Measurements from ENCODE around the gene APOBEC3B. TPM values are rescaled to one million over a fixed set of nuclear protein-coding genes. Genes with fewer than 3 reads are reported as not detected.

The APOBEC3B gene
- polyA plus RNA-seq (2013, experiment 1 of 2) = 21.8 TPM
- 22.9 TPM for polyA plus RNA-seq (2013, experiment 2 of 2)

GRCh38 chr22:38981992-38982927 is at the start of gene APOBEC3B:
TSS of gene APOBEC3B (plus strand) at chr22:38982347. CDS start at chr22:38982454, 107 bp downstream.
- Histone ChIP-seq H3K4me1 (ENCODE audit: insufficient read depth, low read length) (peaks cover 10% of the 10 kb centered on the region; the same call in 1 of the 2 replicates), H3K9ac (ENCODE audit: low read depth, low read length) (no peak within 1 kb of the TSS), H3K36me3 (ENCODE audit: insufficient read depth, low read length) (no peaks in the 10 kb centered on the region), H3K9me3 (ENCODE audit: insufficient read depth, low read depth, low read length) (peaks cover 6% of the 10 kb centered on the region; the same call in 1 of the 2 replicates), H3K27ac (ENCODE audit: low read depth, low read length) (peak within 1 kb of the TSS; percentile 50; the same call in 1 of the 2 replicates), H3K4me3 (ENCODE audit: low read length) (0 out of 2 replicates have a peak within 1 kb of the TSS, but pooled peaks have one; percentile 23), H3K27me3 (ENCODE audit: insufficient read depth, low read length) (no peaks in the 10 kb centered on the region)
- WGBS = 48% methylated on average over 16 of the region's 16 CpGs

DNA sequence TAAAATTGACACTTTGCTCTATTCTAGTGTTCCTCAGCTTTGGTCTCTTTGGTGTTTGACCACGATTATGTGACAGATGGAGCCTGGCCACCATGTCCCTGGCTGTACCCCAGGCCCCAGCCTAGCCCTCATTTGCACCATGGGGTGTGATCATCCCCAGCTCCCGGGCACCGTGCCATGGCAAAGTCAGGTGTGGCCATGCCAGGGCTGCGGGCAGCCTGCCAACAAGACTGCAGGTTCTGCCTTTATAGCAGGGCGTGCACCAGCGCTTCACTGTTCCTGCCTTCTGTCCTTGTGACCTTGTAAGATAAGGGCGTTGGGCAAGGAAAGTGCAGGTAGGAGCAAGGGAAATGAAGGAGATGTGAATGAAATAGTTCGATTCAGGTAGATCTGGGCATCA is 47.1 kb upstream of the APOBEC3B start:
- H3K27me3 ChIP-seq (ENCODE audit: insufficient read depth, low read length) = no peaks in the 10 kb centered on the region
- 94% methylated on average over 8 of the region's 8 CpGs for WGBS
- no peaks in the 10 kb centered on the region for H3K4me1 ChIP-seq (ENCODE audit: insufficient read depth, low read length)
- no peak overlapping the region for H3K4me3 ChIP-seq (ENCODE audit: low read length)
- H3K36me3 ChIP-seq (ENCODE audit: insufficient read depth, low read length) = no peaks in the 10 kb centered on the region
- no peak overlapping the region for H3K9ac ChIP-seq (ENCODE audit: low read depth, low read length)
- H3K27ac ChIP-seq (ENCODE audit: low read depth, low read length) = no peak overlapping the region
- H3K9me3 ChIP-seq (ENCODE audit: insufficient read depth, low read depth, low read length) = no peaks in the 10 kb centered on the region

- Histone ChIP-seq H3K27ac (ENCODE audit: low read depth, low read length) (no peak overlapping the region), H3K36me3 (ENCODE audit: insufficient read depth, low read length) (no peaks in the 10 kb centered on the region), H3K9me3 (ENCODE audit: insufficient read depth, low read depth, low read length) (no peaks in the 10 kb centered on the region), H3K9ac (ENCODE audit: low read depth, low read length) (no peak overlapping the region), H3K27me3 (ENCODE audit: insufficient read depth, low read length) (no peaks in the 10 kb centered on the region), H3K4me1 (ENCODE audit: insufficient read depth, low read length) (no peaks in the 10 kb centered on the region), H3K4me3 (ENCODE audit: low read length) (no peak overlapping the region)
- 95% methylated on average over 10 of the region's 13 CpGs for WGBS
These were observed 46.5 kb upstream of the APOBEC3B start for GRCh38 chr22:38935616-38936015.

GRCh38 chr22:38936562-38936961 is 45.6 kb upstream of the APOBEC3B start:
- H3K9me3 ChIP-seq (ENCODE audit: insufficient read depth, low read depth, low read length) = no peaks in the 10 kb centered on the region
- no peak overlapping the region for H3K27ac ChIP-seq (ENCODE audit: low read depth, low read length)
- WGBS = 80% methylated on average over 17 of the region's 17 CpGs
- no peak overlapping the region for H3K9ac ChIP-seq (ENCODE audit: low read depth, low read length)
- no peaks in the 10 kb centered on the region for H3K4me1 ChIP-seq (ENCODE audit: insufficient read depth, low read length)
- no peaks in the 10 kb centered on the region for H3K36me3 ChIP-seq (ENCODE audit: insufficient read depth, low read length)
- no peaks in the 10 kb centered on the region for H3K27me3 ChIP-seq (ENCODE audit: insufficient read depth, low read length)
- no peak overlapping the region for H3K4me3 ChIP-seq (ENCODE audit: low read length)

GRCh38 chr22:38937036-38937435 is 45.1 kb upstream of the APOBEC3B start:
- Histone ChIP-seq H3K4me3 (ENCODE audit: low read length) (no peak overlapping the region), H3K36me3 (ENCODE audit: insufficient read depth, low read length) (no peaks in the 10 kb centered on the region), H3K27ac (ENCODE audit: low read depth, low read length) (no peak overlapping the region), H3K9me3 (ENCODE audit: insufficient read depth, low read depth, low read length) (no peaks in the 10 kb centered on the region), H3K27me3 (ENCODE audit: insufficient read depth, low read length) (no peaks in the 10 kb centered on the region), H3K4me1 (ENCODE audit: insufficient read depth, low read length) (no peaks in the 10 kb centered on the region), H3K9ac (ENCODE audit: low read depth, low read length) (no peak overlapping the region)
- 91% methylated on average over 4 of the region's 4 CpGs for WGBS

DNA sequence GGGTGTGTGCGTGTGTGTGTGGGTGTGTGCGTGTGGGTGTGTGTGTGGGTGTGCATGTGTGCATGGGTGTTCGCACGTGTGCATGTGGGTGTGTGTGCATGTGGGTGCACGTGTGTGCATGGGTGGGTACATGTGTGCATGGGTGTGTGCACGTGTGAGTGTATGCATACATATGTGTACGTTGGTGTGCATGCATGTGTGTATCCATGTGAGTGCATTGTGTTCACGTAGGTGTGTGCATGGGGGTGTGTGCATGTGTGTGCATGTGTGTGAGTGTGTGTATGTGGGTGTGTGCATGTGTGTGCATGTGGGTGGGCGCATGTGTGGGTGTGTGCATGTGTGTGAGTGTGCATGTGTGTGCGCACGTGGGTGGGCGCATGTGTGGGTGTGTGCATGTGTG is 44.6 kb upstream of the APOBEC3B start:
- no peaks in the 10 kb centered on the region for H3K9me3 ChIP-seq (ENCODE audit: insufficient read depth, low read depth, low read length)
- H3K27ac ChIP-seq (ENCODE audit: low read depth, low read length) = no peak overlapping the region
- WGBS = 88% methylated on average over 12 of the region's 12 CpGs
- no peaks in the 10 kb centered on the region for H3K36me3 ChIP-seq (ENCODE audit: insufficient read depth, low read length)
- no peak overlapping the region for H3K4me3 ChIP-seq (ENCODE audit: low read length)
- H3K4me1 ChIP-seq (ENCODE audit: insufficient read depth, low read length) = no peaks in the 10 kb centered on the region
- H3K9ac ChIP-seq (ENCODE audit: low read depth, low read length) = no peak overlapping the region
- no peaks in the 10 kb centered on the region for H3K27me3 ChIP-seq (ENCODE audit: insufficient read depth, low read length)

- WGBS = 90% methylated on average over 11 of the region's 11 CpGs
- H3K4me1 ChIP-seq (ENCODE audit: insufficient read depth, low read length) = no peaks in the 10 kb centered on the region
These were observed 43.9 kb upstream of the APOBEC3B start for GRCh38 chr22:38938221-38938620.

DNA sequence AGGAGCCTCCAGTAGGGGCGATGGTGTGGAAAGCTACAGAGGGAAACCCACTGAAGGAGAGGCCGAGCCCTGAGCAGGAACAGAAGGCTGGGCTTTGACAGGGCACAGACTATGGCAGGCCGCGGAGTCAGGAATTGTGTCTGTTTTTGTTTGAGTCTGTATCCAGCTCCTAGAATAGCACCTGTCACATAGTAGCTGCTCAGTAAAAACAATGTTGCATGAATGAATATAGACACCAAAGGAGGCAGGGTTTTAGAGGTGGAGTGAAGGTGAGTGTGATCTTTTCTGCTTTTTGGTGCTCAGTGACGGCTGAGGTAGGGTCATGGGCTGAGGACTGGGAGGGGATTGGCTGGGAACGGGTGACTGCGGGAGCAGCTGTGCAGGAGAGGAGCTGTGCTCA is 43.2 kb upstream of the APOBEC3B start:
- H3K36me3 ChIP-seq (ENCODE audit: insufficient read depth, low read length) = no peaks in the 10 kb centered on the region
- H3K27ac ChIP-seq (ENCODE audit: low read depth, low read length) = no peak overlapping the region
- no peak overlapping the region for H3K4me3 ChIP-seq (ENCODE audit: low read length)
- H3K9me3 ChIP-seq (ENCODE audit: insufficient read depth, low read depth, low read length) = no peaks in the 10 kb centered on the region
- H3K4me1 ChIP-seq (ENCODE audit: insufficient read depth, low read length) = no peaks in the 10 kb centered on the region
- H3K9ac ChIP-seq (ENCODE audit: low read depth, low read length) = no peak overlapping the region
- peaks cover 3% of the 10 kb centered on the region; the same call in 1 of the 2 replicates for H3K27me3 ChIP-seq (ENCODE audit: insufficient read depth, low read length)
- 86% methylated on average over 7 of the region's 7 CpGs for WGBS

More at GRCh38 chr22:38938221-38938620, 43.9 kb upstream of the APOBEC3B start:
- Histone ChIP-seq H3K36me3 (ENCODE audit: insufficient read depth, low read length) (no peaks in the 10 kb centered on the region), H3K27ac (ENCODE audit: low read depth, low read length) (no peak overlapping the region), H3K27me3 (ENCODE audit: insufficient read depth, low read length) (no peaks in the 10 kb centered on the region), H3K4me3 (ENCODE audit: low read length) (no peak overlapping the region), H3K9me3 (ENCODE audit: insufficient read depth, low read depth, low read length) (no peaks in the 10 kb centered on the region), H3K9ac (ENCODE audit: low read depth, low read length) (no peak overlapping the region)

GRCh38 chr22:38940811-38941384 is 41.2 kb upstream of the APOBEC3B start:
- Histone ChIP-seq H3K4me1 (ENCODE audit: insufficient read depth, low read length) (no peaks in the 10 kb centered on the region), H3K36me3 (ENCODE audit: insufficient read depth, low read length) (no peaks in the 10 kb centered on the region), H3K27ac (ENCODE audit: low read depth, low read length) (no peak overlapping the region), H3K9ac (ENCODE audit: low read depth, low read length) (no peak overlapping the region), H3K4me3 (ENCODE audit: low read length) (no peak overlapping the region), H3K9me3 (ENCODE audit: insufficient read depth, low read depth, low read length) (no peaks in the 10 kb centered on the region), H3K27me3 (ENCODE audit: insufficient read depth, low read length) (peaks cover 3% of the 10 kb centered on the region; the same call in 1 of the 2 replicates)
- WGBS = 97% methylated on average over 5 of the region's 6 CpGs

GRCh38 chr22:38941488-38941987 is 40.6 kb upstream of the APOBEC3B start:
- WGBS = 87% methylated on average over 11 of the region's 13 CpGs
- no peak overlapping the region for H3K9ac ChIP-seq (ENCODE audit: low read depth, low read length)
- peaks cover 3% of the 10 kb centered on the region; the same call in 1 of the 2 replicates for H3K27me3 ChIP-seq (ENCODE audit: insufficient read depth, low read length)

DNA sequence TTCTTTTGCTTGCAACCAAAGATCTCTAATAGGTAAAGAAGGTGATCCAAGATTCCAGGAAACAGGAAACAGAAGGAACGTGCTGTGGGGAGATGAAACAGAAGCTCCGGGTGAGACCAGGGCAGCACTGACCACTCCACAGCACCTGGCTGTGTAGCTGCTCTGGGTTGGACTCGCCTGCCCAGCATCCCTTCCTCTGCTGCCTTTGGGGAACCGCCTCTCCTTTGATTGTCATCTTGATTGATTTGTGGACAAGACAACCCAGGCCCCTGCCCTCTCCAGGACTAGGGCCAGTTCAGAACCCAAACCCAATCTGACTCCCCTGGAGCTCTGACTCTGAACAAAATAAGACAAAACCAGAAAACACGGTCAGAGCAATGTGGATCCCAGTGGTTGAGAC is 39.4 kb upstream of the APOBEC3B start:
- WGBS = 92% methylated on average over 5 of the region's 5 CpGs

More at GRCh38 chr22:38941488-38941987, 40.6 kb upstream of the APOBEC3B start:
- no peak overlapping the region for H3K27ac ChIP-seq (ENCODE audit: low read depth, low read length)
- no peaks in the 10 kb centered on the region for H3K9me3 ChIP-seq (ENCODE audit: insufficient read depth, low read depth, low read length)
- no peaks in the 10 kb centered on the region for H3K36me3 ChIP-seq (ENCODE audit: insufficient read depth, low read length)
- no peaks in the 10 kb centered on the region for H3K4me1 ChIP-seq (ENCODE audit: insufficient read depth, low read length)
- H3K4me3 ChIP-seq (ENCODE audit: low read length) = no peak overlapping the region

More for the DNA sequence above, 39.4 kb upstream of the APOBEC3B start:
- Histone ChIP-seq H3K9me3 (ENCODE audit: insufficient read depth, low read depth, low read length) (no peaks in the 10 kb centered on the region), H3K36me3 (ENCODE audit: insufficient read depth, low read length) (no peaks in the 10 kb centered on the region), H3K4me3 (ENCODE audit: low read length) (no peak overlapping the region), H3K27me3 (ENCODE audit: insufficient read depth, low read length) (peaks cover 3% of the 10 kb centered on the region; the same call in 1 of the 2 replicates), H3K4me1 (ENCODE audit: insufficient read depth, low read length) (no peaks in the 10 kb centered on the region), H3K27ac (ENCODE audit: low read depth, low read length) (no peak overlapping the region), H3K9ac (ENCODE audit: low read depth, low read length) (no peak overlapping the region)
